HCT116 (cell line): ENCODE measurements around the gene RPTOR. TPM values are rescaled to one million over a fixed set of nuclear protein-coding genes. Genes with fewer than 3 reads are reported as not detected.

ENCODE experiments used
- ATAC-seq: fragments of 200-7000 bp; cut with Tn5 transposase; 2 replicates; pipeline ENCODE4 v1.9.1; 2020; ENCODE audit warnings: mild to moderate bottlenecking, moderate library complexity
- BruUV-seq: library from RNA; stranded (reverse); fragments of 400-500 nt; replicated peaks from 2 replicates; lab custom pipeline; 2021; lab: Mats Ljungman, UMichigan
- CTCF ChIA-PET: fragments of 300-600 bp; sonication (Branson Sonifier 250); formaldehyde crosslinking; loops from one replicate; lab custom pipeline; 2021; ENCODE audit warnings: antibody characterized with exemption; lab: Charles Lee
- POLR2A ChIA-PET: fragments of 300-600, 350-600 bp; sonication (Branson Sonifier 250); formaldehyde crosslinking; loops from one replicate; lab custom pipeline; 2021; ENCODE audit warnings: antibody characterized with exemption; lab: Charles Lee
- RAD21 ChIA-PET, 2 experiments: fragments of 300-600 bp; sonication (Branson Sonifier 250); formaldehyde crosslinking; loops; one replicate each; lab custom pipeline; 2023; ENCODE audit warnings: low total read pairs in 2 of 2; ENCODE audit not compliant: uncharacterized antibody in 2 of 2, unreplicated experiment in 2 of 2, low non-redundant PET in 1 of 2; lab: Charles Lee
- DNase-seq: peaks from one replicate; pipeline ENCODE4 v3.0.0-alpha.2; 2010; ENCODE audit warnings: low read depth, low spot score
- H2AFZ ChIP-seq: fragments of 200-600 bp; shearing (Covaris generic), sonication (generic); 2 replicates; pipeline ENCODE4 v1.6.1; 2017; ENCODE audit warnings: low read depth, mixed run types, mixed read lengths, antibody characterized with exemption, low read length; ENCODE audit not compliant: poor library complexity, severe bottlenecking
- H3K27ac ChIP-seq: 2 replicates; pipeline ENCODE4 v1.5.1; 2012; ENCODE audit warnings: low read depth, low read length
- H3K27me3 ChIP-seq: fragments of 200-600 bp; sonication (generic); 2 replicates; pipeline ENCODE4 v1.6.1; 2016; ENCODE audit warnings: mixed run types, low read length, mixed read lengths; ENCODE audit not compliant: insufficient read depth
- H3K36me3 ChIP-seq, 2 experiments: fragments of 200-500 bp in 1 of 2; fragments of 200-600 bp in 1 of 2; sonication (Bioruptor generic) in 1 of 2; sonication (generic) in 1 of 2; 2 replicates each; pipeline versions ENCODE4 v1.5.1 to v1.6.1; 2014 to 2016; ENCODE audit warnings: low read length in 2 of 2, inconsistent platforms in 1 of 2, mixed read lengths in 1 of 2, mixed run types in 1 of 2; ENCODE audit not compliant: insufficient read depth in 2 of 2, control insufficient read depth in 1 of 2
- H3K4me1 ChIP-seq, 2 experiments: fragments of 200-600 bp in 1 of 2; sonication (generic) in 1 of 2; 2 replicates each; pipeline versions ENCODE4 v1.5.1 to v1.6.1; 2012 to 2017; ENCODE audit warnings: low read length in 2 of 2, inconsistent platforms in 1 of 2, mild to moderate bottlenecking in 1 of 2, mixed read lengths in 1 of 2, mixed run types in 1 of 2, moderate library complexity in 1 of 2; ENCODE audit not compliant: insufficient read depth in 2 of 2, control insufficient read depth in 1 of 2
- H3K4me2 ChIP-seq: fragments of 200-600 bp; sonication (generic); 2 replicates; pipeline ENCODE4 v1.6.1; 2017; ENCODE audit warnings: mixed run types, low read length, mixed read lengths
- H3K4me3 ChIP-seq, 2 experiments: fragments of 200-600 bp in 1 of 2; sonication (generic) in 1 of 2; replicated peaks in 1 of 2; 2 replicates each; pipeline ENCODE4 v1.5.1; 2011 to 2016; ENCODE audit warnings: low read length in 2 of 2, control low read depth in 1 of 2, low read depth in 1 of 2, mild to moderate bottlenecking in 1 of 2, mixed read lengths in 1 of 2, mixed run types in 1 of 2
- H3K79me2 ChIP-seq: fragments of 200-600 bp; sonication (generic); 2 replicates; pipeline ENCODE4 v1.6.1; 2017; ENCODE audit warnings: mild to moderate bottlenecking, mixed run types, low read length, moderate library complexity, mixed read lengths; ENCODE audit not compliant: insufficient read depth
- H3K9ac ChIP-seq: fragments of 200-600 bp; sonication (generic); 2 replicates; pipeline ENCODE4 v1.6.1; 2016; ENCODE audit warnings: low read length, mixed read lengths
- H3K9me2 ChIP-seq: fragments of 200-600 bp; sonication (generic), shearing (Covaris generic); 2 replicates; pipeline ENCODE4 v1.6.1; 2017; ENCODE audit warnings: mixed run types, mild to moderate bottlenecking, moderate library complexity; ENCODE audit not compliant: insufficient read depth
- H3K9me3 ChIP-seq, 2 experiments: fragments of 200-500 bp in 1 of 2; fragments of 200-600 bp in 1 of 2; sonication (Bioruptor generic) in 1 of 2; sonication (generic) in 1 of 2; 2 replicates each; pipeline ENCODE4 v1.6.1; 2014 to 2017; ENCODE audit warnings: low read length in 2 of 2, mixed read lengths in 2 of 2, inconsistent platforms in 1 of 2, low read depth in 1 of 2, mild to moderate bottlenecking in 1 of 2, mixed run types in 1 of 2, moderate library complexity in 1 of 2; ENCODE audit not compliant: control insufficient read depth in 1 of 2, insufficient read depth in 1 of 2
- H4K20me1 ChIP-seq: fragments of 200-600 bp; sonication (generic), shearing (Covaris generic); 2 replicates; pipeline ENCODE4 v1.6.1; 2017; ENCODE audit warnings: mixed run types, mild to moderate bottlenecking, moderate library complexity; ENCODE audit not compliant: insufficient read depth
- EGR1 ChIP-seq: IDR thresholded peaks from 2 replicates; pipeline ENCODE4 v1.6.1; 2012; ENCODE audit warnings: low read depth
- ELF1 ChIP-seq: IDR thresholded peaks from 2 replicates; pipeline ENCODE4 v1.6.1; 2012; ENCODE audit warnings: low read depth, borderline replicate concordance
- JUND ChIP-seq: IDR thresholded peaks from 2 replicates; pipeline ENCODE4 v1.6.1; 2012
- POLR2A ChIP-seq: IDR thresholded peaks from 2 replicates; pipeline ENCODE4 v1.7.0; 2011; ENCODE audit warnings: borderline replicate concordance; ENCODE audit not compliant: insufficient read depth, insufficient read length; ENCODE audit errors: extremely low read depth
- RAD21 ChIP-seq: IDR thresholded peaks from 2 replicates; pipeline ENCODE4 v1.6.1; 2012; ENCODE audit warnings: low read depth, mild to moderate bottlenecking
- SP1 ChIP-seq: IDR thresholded peaks from 2 replicates; pipeline ENCODE4 v1.6.1; 2012; ENCODE audit warnings: low read depth
- SRF ChIP-seq: IDR thresholded peaks from 2 replicates; pipeline ENCODE4 v1.6.1; 2012; ENCODE audit warnings: low read depth
- intact Hi-C: fragments of 100-400 bp; cut with micrococcal nuclease; formaldehyde crosslinking; loops from 2 replicates; pipeline ENCODE4 v1.10.0; 2022
- total RNA-seq: library from RNA; stranded (reverse); gene quantifications from one replicate; pipeline ENCODE4 v1.2.1, GENCODE V29; 2021; ENCODE audit not compliant: unreplicated experiment
- TF ChIP-seq, protein P1 (sequence below): IDR thresholded peaks from 2 replicates; pipeline ENCODE4 v1.6.1; 2012
- TF ChIP-seq, protein P2 (sequence below): IDR thresholded peaks from 2 replicates; pipeline ENCODE4 v1.6.1; 2011; ENCODE audit warnings: mild to moderate bottlenecking, low read length, moderate library complexity; ENCODE audit not compliant: insufficient replicate concordance; ENCODE audit errors: extremely low read depth

RPTOR gene
- total RNA-seq, 1 experiment from 2014 or later: 69.5 TPM

DNA sequence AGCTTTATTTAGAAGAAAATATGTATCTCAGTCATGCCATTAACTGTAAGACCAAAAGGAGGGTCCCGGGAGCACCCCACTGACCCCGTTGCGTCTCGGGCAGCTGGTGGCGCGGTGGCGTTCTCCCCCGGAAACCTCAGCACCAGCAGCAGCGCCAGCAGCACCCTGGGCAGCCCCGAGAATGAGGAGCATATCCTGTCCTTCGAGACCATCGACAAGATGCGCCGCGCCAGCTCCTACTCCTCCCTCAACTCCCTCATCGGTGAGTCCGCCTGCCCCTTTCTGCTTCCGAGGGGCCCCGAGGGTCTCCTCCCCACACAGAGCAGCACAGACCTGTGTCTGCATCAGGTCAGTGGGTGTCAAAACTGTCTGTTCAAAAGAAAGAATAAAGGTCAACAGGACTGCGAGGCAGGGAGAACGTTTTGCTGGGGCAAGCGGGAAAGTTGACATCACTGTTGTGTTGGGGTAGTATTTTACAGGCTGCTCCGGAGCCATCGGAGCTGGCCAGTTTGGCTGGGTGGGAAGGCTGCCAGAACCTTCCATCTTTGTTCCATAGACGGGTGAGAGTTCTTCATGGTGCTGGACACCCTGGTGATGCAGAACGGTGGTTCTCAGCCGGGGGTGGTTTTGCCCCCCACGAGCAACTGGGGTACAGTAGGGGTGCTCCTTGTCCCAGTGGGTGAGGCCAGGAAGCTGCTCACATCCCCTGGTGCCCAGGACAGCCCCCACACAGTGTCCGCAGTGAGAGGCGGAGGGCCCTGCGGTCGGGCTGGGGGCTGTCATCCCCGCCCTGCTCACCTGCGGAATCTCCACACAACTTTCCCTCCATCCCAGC lies 349.2 kb downstream of the RPTOR start:
- H3K9me2 ChIP-seq: no peaks in the 10 kb centered on the region
- H3K9me3 ChIP-seq: no peaks in the 10 kb centered on the region
- TF ChIP-seq RAD21: no peak
- no peak for TF ChIP-seq EGR1
- no peak for TF ChIP-seq ELF1
- no peak for TF ChIP-seq JUND
- TF ChIP-seq, protein P1, sequence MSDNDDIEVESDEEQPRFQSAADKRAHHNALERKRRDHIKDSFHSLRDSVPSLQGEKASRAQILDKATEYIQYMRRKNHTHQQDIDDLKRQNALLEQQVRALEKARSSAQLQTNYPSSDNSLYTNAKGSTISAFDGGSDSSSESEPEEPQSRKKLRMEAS: no peak
- TF ChIP-seq POLR2A: no peak
- TF ChIP-seq, protein P2, sequence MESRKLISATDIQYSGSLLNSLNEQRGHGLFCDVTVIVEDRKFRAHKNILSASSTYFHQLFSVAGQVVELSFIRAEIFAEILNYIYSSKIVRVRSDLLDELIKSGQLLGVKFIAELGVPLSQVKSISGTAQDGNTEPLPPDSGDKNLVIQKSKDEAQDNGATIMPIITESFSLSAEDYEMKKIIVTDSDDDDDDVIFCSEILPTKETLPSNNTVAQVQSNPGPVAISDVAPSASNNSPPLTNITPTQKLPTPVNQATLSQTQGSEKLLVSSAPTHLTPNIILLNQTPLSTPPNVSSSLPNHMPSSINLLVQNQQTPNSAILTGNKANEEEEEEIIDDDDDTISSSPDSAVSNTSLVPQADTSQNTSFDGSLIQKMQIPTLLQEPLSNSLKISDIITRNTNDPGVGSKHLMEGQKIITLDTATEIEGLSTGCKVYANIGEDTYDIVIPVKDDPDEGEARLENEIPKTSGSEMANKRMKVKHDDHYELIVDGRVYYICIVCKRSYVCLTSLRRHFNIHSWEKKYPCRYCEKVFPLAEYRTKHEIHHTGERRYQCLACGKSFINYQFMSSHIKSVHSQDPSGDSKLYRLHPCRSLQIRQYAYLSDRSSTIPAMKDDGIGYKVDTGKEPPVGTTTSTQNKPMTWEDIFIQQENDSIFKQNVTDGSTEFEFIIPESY: no peak
- no peak for TF ChIP-seq SP1
- no peak for TF ChIP-seq SRF
- no peaks in the 10 kb centered on the region; the same call in 1 of the 2 replicates for H4K20me1 ChIP-seq
- ChIA-PET CTCF (no interaction called here), POLR2A (interaction anchor here (1.0 kb wide), 1 partner anchor 241 kb away, joined by 3 read pairs; no protein-coding TSS in a partner anchor), RAD21 (interaction anchor here in 1 of 2 experiments (0.7 kb wide), 1 partner anchor 467 kb away, joined by 3 read pairs; no protein-coding TSS in a partner anchor)
- peaks cover 2 to 18% of the 10 kb centered on the region in 2 experiments; a peak in 3 of 4 replicates for H3K36me3 ChIP-seq
- no peaks in the 10 kb centered on the region for H3K79me2 ChIP-seq
- H3K9ac ChIP-seq: peak overlapping the region; percentile 65; the same call in 1 of the 2 replicates
- no TSS peak for BruUV-seq
- H3K4me1 ChIP-seq: peaks cover 37 to 48% of the 10 kb centered on the region in 2 experiments
- intact Hi-C loops: loop anchor here (5.0 to 10.0 kb wide), 2 partner anchors 37 to 439 kb away; no protein-coding TSS in a partner anchor
- no peak overlapping the region for H3K4me3 ChIP-seq
- no peaks in the 10 kb centered on the region for H3K27me3 ChIP-seq
- ATAC-seq: no peak
- H3K4me2 ChIP-seq: peak overlapping the region; percentile 83
- H2AFZ ChIP-seq: no peak overlapping the region
- no peak for DNase-seq
- H3K27ac ChIP-seq: peak overlapping the region; percentile 96
